ENCODE data around the gene NAV2.

GRCh38 chr11:19811380-19811779 is 98.7 kb downstream of the NAV2 start:
- TF ChIP-seq, protein P1, sequence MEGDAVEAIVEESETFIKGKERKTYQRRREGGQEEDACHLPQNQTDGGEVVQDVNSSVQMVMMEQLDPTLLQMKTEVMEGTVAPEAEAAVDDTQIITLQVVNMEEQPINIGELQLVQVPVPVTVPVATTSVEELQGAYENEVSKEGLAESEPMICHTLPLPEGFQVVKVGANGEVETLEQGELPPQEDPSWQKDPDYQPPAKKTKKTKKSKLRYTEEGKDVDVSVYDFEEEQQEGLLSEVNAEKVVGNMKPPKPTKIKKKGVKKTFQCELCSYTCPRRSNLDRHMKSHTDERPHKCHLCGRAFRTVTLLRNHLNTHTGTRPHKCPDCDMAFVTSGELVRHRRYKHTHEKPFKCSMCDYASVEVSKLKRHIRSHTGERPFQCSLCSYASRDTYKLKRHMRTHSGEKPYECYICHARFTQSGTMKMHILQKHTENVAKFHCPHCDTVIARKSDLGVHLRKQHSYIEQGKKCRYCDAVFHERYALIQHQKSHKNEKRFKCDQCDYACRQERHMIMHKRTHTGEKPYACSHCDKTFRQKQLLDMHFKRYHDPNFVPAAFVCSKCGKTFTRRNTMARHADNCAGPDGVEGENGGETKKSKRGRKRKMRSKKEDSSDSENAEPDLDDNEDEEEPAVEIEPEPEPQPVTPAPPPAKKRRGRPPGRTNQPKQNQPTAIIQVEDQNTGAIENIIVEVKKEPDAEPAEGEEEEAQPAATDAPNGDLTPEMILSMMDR (IDR thresholded peaks at IDR 0.05): no peak
- no peak for TF ChIP-seq POLR2A (IDR thresholded peaks at IDR 0.05)
- no peak for TF ChIP-seq POLR2AphosphoS5 (IDR thresholded peaks at IDR 0.05)
- no peak for TF ChIP-seq EP300 (IDR thresholded peaks at IDR 0.05; ENCODE audit: low read depth)

Measured in transverse colon (tissue), 4 donors.